ENCODE results near the gene FAM221B.

FAM221B gene

DNA sequence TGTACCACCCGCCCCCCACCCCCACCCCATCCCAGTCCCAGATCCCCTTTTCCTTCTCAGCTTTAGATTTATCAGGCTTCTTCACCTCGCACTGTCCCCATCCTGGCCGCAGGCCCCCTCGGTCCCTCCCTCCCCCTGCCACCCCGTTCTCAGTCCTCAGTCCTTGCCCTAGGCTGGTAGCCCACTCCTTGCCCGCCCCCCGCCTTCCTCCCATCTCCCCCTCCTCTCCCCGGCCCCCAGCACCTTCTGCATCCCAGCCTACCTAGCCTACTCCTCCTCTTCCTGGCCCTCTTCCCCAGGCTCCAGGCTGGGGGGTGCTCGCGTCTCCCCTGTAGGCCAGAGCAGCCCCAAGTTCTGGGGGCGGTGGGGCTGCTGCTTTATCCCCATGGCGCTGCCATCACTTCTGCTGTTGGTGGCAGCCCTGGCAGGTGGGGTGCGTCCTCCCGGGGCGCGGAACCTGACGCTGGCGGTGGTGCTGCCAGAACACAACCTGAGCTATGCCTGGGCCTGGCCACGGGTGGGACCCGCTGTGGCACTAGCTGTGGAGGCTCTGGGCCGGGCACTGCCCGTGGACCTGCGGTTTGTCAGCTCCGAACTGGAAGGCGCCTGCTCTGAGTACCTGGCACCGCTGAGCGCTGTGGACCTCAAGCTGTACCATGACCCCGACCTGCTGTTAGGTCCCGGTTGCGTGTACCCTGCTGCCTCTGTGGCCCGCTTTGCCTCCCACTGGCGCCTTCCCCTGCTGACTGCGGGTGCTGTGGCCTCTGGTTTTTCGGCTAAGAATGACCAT, 36.3 kb downstream of the FAM221B start:
- DNase-seq (ENCODE audit: low read depth in 3 of 3, low spot score in 1 of 3): no peak

DNA sequence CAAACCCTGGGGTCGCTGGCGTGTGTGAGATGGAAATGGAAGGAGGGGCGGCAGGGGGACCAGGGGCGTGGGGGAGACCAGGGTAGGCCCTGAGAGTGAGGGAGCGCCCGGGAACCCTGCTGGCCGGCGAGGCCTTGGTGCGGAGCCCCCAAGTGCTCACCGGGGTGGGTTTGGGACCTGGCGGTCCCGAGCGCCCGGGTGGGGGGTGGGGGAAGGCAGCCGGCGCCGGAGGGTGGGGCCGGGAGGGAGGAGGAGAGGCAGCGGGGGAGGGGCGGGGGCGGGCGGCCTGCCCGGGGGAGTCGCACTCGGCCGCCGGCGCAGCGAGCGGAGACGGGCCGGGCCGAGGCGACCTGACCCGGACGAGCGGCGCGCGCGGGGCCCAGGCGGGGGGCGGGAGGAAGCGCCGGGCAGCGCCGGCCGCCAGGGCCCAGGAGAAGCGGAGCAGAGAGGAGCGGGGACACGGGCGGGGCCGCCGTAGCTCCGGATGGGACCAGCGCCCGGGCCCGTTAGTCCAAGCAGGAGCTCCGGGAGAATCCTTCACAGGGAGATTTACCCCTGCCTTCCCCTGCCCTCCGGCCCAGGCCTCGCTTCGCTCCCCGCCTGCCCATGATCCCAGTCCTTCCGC, 37.1 kb downstream of the FAM221B start, which contains the start of gene NPR2:
Gene NPR2, plus strand, starts transcription at position 295 of the 625 bp plus-strand sequence. CDS start 818 bp downstream, outside the sequence.
- no peak for DNase-seq (ENCODE audit: low read depth in 3 of 3, low spot score in 1 of 3)

GRCh38 chr9:35790385-35791296, 37.9 kb downstream of the FAM221B start:
- DNase-seq (ENCODE audit: low read depth in 3 of 3, low spot score in 1 of 3): peak in 2 of 3 donors; percentile 11 to 14

GRCh38 chr9:35790025-35790384, 38.5 kb downstream of the FAM221B start:
- DNase-seq (ENCODE audit: low read depth in 3 of 3, low spot score in 1 of 3): no peak

DNA sequence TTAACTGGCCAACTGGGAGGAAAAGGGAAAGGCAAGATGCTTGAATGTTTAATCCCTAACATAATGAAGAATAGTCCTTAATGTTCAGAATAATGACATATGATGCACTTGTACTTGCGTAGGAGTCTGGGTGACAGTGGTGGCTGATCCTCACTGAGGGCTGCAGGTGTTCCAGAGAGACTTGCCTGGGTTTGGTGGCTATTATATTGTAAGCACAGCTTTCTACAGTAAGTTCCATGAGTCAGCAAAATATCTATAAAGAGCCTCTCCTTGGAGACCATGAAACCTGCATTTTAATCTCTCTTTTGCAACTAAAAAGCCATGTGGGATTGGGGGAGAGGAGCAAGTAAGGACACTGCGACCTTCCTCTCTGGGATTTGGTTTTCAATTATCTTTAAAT, 39.0 kb downstream of the FAM221B start:
- no peak for DNase-seq (ENCODE audit: low read depth in 3 of 3, low spot score in 1 of 3)

- no peak for DNase-seq (ENCODE audit: low read depth in 3 of 3, low spot score in 1 of 3)
These were observed 45.1 kb downstream of the FAM221B start for GRCh38 chr9:35783418-35783817.

DNA sequence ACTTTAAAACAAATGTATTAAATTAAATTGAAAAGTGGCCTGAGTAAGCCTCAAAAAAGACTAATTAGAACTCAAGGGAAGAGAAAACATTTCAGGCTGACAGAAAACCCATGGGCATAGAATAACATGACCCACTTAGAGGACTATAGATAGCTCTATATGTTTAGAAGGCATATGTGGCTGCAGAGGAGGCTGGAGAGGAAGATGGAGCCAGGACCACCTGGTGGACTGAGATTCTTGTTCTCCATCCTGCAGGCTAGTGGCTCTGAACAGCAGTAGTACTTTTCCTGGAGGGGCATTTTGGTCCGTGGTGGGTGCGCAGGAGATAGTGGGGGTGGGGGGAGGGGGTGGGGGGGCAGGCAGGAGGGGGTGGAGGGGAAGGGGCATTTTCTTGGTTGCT, 47.5 kb downstream of the FAM221B start:
- no peak for DNase-seq (ENCODE audit: low read depth in 3 of 3, low spot score in 1 of 3)

GRCh38 chr9:35778496-35778895, 50.0 kb downstream of the FAM221B start:
- DNase-seq (ENCODE audit: low read depth in 3 of 3, low spot score in 1 of 3): no peak

GRCh38 chr9:35776018-35776417, 52.5 kb downstream of the FAM221B start:
- DNase-seq (ENCODE audit: low read depth in 3 of 3, low spot score in 1 of 3): no peak

GRCh38 chr9:35774907-35775635, 53.5 kb downstream of the FAM221B start:
- no peak for DNase-seq (ENCODE audit: low read depth in 3 of 3, low spot score in 1 of 3)

DNA sequence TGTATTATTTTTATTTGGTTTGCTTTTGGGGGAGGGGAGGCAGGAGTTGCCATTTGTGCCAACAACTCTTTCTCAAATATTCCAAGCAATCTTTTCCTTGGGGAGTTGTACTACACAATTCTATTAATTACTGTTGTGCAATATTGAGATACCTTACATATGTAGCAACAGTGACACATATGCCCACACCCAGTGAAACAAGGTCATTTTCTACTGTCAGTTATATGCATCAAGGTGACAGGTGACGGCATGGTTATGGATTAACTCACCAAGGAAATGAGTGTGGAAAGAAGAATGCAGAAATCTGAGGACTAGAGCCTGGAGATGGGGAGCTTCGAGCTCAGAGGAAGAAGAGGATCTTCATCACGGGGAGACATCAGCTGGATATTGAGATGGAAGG, 56.6 kb downstream of the FAM221B start:
- no peak for DNase-seq (ENCODE audit: low read depth in 3 of 3, low spot score in 1 of 3)

DNA sequence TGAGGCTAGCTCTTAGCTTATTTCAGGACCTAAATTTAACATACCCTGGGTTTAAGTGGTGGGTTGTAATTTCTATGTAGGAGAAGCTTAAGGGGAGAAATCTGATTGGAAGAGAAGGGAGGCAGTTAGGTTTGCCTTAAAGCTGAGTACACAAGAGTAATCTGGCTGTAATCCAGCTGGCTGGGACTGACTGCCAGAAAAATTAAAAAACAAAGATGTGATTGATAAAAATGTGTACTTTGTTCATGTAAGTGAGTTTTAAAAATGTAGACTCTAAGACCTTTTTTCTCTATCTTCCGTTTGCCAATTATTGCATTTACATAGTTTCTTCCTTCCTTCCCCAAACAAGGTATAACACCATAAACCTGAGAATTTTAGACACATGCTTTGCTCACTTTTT, 57.0 kb downstream of the FAM221B start:
- DNase-seq (ENCODE audit: low read depth in 3 of 3, low spot score in 1 of 3): no peak

- no peak for DNase-seq (ENCODE audit: low read depth in 3 of 3, low spot score in 1 of 3)
These were observed 57.5 kb downstream of the FAM221B start for GRCh38 chr9:35771075-35771433.

- DNase-seq (ENCODE audit: low read depth in 3 of 3, low spot score in 1 of 3): no peak
These were observed 58.8 kb downstream of the FAM221B start for GRCh38 chr9:35769763-35770162.

- no peak for DNase-seq (ENCODE audit: low read depth in 3 of 3, low spot score in 1 of 3)
These were observed 61.1 kb downstream of the FAM221B start for GRCh38 chr9:35767458-35767857.

DNA sequence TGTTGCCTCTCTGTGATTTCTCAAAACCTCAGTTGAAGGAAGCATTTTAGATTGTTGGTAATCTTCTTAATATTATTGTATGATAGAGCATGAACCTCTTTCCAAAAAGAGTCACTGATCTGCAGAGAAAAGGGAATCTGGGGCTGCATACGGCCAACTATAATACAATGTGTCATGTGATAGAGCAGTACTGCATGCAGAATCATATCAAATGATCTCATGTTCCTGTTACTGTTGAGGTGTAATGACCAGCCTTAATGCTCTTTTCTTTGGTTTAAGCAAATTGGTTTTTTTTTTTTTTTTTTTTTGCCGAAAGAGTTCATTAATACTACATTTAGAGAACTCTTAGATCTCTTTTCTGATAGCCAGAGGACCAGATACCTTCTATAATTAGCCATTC, 61.5 kb downstream of the FAM221B start:
- DNase-seq (ENCODE audit: low read depth in 3 of 3, low spot score in 1 of 3): no peak
